Endothelial cell of umbilical vein (primary cell): Measurements from ENCODE around the gene PIM3.

Experiments used
- EZH2 ChIP-seq: IDR thresholded peaks from 2 replicates; pipeline ENCODE4 v1.6.1; 2012; ENCODE audit warnings: borderline replicate concordance, low read depth, mild to moderate bottlenecking, moderate library complexity, low read length, inconsistent platforms; ENCODE audit not compliant: severe bottlenecking
- FOS ChIP-seq: IDR thresholded peaks from 2 replicates; pipeline ENCODE4 v1.6.1; 2011; ENCODE audit warnings: mild to moderate bottlenecking, low read length, moderate library complexity, borderline replicate concordance; ENCODE audit not compliant: insufficient read depth
- JUN ChIP-seq: IDR thresholded peaks from 2 replicates; pipeline ENCODE4 v1.6.1; 2011; ENCODE audit warnings: borderline replicate concordance, low read depth; ENCODE audit not compliant: insufficient read length, insufficient read depth
- MYC ChIP-seq: IDR thresholded peaks from one replicate; pipeline ENCODE4 v1.6.1; 2011; ENCODE audit warnings: mild to moderate bottlenecking, low read depth, low read length
- POLR2A ChIP-seq: IDR thresholded peaks from 2 replicates; pipeline ENCODE4 v1.6.1; 2012; ENCODE audit warnings: low read depth, mild to moderate bottlenecking, control low read depth, low read length
- POLR2AphosphoS5 ChIP-seq: IDR thresholded peaks from 2 replicates; pipeline ENCODE4 v1.6.1; 2012; ENCODE audit warnings: low read depth, mild to moderate bottlenecking, control low read depth, low read length, moderate library complexity; ENCODE audit not compliant: insufficient read depth
- TF ChIP-seq, protein P1 (sequence below), 2 donors: IDR thresholded peaks; 1 replicate in 1 of 2; 2 replicates in 1 of 2; pipeline ENCODE4 v1.5.1; 2011; ENCODE audit warnings: low read length in 2 of 2, mild to moderate bottlenecking in 2 of 2, moderate library complexity in 2 of 2, control low read depth in 1 of 2, inconsistent platforms in 1 of 2, low read depth in 1 of 2; ENCODE audit not compliant: insufficient read depth in 1 of 2; ENCODE audit errors: extremely low read depth in 1 of 2
- TF ChIP-seq, protein P2 (sequence below): IDR thresholded peaks from 2 replicates; pipeline ENCODE4 v1.6.1; 2011; ENCODE audit not compliant: insufficient read depth, insufficient read length

DNA sequence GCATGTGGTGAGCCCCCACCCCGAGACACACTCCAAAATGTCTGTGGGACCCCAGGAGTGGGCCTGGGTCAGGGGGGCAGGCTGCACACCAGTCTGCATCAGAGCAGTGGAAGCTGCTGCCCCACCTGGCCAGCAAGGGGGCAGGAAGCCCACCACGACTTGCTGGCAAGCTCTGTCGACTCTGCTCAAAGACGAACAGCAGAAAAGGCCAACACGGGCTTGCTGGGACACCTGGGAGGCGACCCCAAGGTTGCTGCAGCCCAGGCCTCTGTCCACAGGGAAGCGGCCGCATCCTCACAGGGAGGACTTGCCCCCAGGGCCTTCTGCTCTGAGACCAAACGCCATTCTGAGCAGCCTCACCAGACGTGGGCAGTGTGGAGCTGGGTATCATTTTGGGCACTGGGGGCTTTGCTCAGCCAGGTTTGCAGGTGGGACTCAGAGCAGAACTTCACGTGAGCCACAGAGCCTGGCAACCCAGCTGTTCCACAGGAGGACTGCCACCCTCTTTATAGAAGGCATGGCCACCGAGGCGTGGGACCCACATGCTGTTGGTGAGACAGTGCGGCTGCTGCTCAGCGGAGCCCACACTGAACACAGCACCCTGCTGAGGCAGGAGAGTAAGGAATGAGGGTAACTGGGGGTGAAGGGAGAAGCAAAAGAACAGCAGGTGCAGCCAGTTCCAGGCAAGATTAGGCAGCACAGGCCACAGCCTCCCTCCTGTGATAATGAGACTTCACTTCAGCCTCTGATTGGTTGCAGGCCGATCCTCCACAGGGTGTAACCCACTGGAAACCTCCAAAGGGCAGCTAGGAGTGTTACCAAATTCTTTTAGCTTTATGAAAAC is 41.0 kb downstream of the PIM3 start:
- TF ChIP-seq POLR2A (no peak), POLR2AphosphoS5 (no peak), EZH2 (no peak), JUN (no peak), MYC (no peak), FOS (no peak)
- TF ChIP-seq, protein P1, sequence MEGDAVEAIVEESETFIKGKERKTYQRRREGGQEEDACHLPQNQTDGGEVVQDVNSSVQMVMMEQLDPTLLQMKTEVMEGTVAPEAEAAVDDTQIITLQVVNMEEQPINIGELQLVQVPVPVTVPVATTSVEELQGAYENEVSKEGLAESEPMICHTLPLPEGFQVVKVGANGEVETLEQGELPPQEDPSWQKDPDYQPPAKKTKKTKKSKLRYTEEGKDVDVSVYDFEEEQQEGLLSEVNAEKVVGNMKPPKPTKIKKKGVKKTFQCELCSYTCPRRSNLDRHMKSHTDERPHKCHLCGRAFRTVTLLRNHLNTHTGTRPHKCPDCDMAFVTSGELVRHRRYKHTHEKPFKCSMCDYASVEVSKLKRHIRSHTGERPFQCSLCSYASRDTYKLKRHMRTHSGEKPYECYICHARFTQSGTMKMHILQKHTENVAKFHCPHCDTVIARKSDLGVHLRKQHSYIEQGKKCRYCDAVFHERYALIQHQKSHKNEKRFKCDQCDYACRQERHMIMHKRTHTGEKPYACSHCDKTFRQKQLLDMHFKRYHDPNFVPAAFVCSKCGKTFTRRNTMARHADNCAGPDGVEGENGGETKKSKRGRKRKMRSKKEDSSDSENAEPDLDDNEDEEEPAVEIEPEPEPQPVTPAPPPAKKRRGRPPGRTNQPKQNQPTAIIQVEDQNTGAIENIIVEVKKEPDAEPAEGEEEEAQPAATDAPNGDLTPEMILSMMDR (IDR thresholded peaks at IDR 0.05; ENCODE audit: extremely low read depth in 1 of 2, insufficient read depth in 1 of 2, low read depth in 1 of 2, low read length in 2 of 2): no peak
- TF ChIP-seq, protein P2, sequence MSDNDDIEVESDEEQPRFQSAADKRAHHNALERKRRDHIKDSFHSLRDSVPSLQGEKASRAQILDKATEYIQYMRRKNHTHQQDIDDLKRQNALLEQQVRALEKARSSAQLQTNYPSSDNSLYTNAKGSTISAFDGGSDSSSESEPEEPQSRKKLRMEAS: no peak
